Stimulated activated CD8-positive, alpha-beta memory T cell treated with anti-CD3 and anti-CD28 coated beads, Interleukin-15, amount 100 ng/mL, for 1 hour (primary cell): ENCODE measurements around the gene MDGA2.

Experiments used
- DNase-seq: peaks from one replicate; pipeline ENCODE4 v3.0.0-alpha.2; 2020; ENCODE audit warnings: low read depth

The MDGA2 gene

GRCh38 chr14:47619392-47619791 lies 56.0 kb downstream of the MDGA2 start:
- DNase-seq = no peak

- DNase-seq = no peak
Measured at GRCh38 chr14:47606566-47606965, 68.8 kb downstream of the MDGA2 start.

GRCh38 chr14:47596860-47597259 lies 78.5 kb downstream of the MDGA2 start:
- DNase-seq = no peak

GRCh38 chr14:47596232-47596631 lies 79.2 kb downstream of the MDGA2 start:
- DNase-seq = no peak

- no peak for DNase-seq
Measured at GRCh38 chr14:47595552-47595951, 79.9 kb downstream of the MDGA2 start.

GRCh38 chr14:47590767-47591495 lies 84.5 kb downstream of the MDGA2 start:
- no peak for DNase-seq

- no peak for DNase-seq
Measured at GRCh38 chr14:47585447-47585846, 90.0 kb downstream of the MDGA2 start.

- DNase-seq = no peak
Measured at GRCh38 chr14:47567273-47567672, 108.1 kb downstream of the MDGA2 start.

GRCh38 chr14:47557894-47558293 lies 117.5 kb downstream of the MDGA2 start:
- no peak for DNase-seq

GRCh38 chr14:47555333-47555732 lies 120.1 kb downstream of the MDGA2 start:
- no peak for DNase-seq

GRCh38 chr14:47549886-47550285 lies 125.5 kb downstream of the MDGA2 start:
- no peak for DNase-seq

- no peak for DNase-seq
Measured at GRCh38 chr14:47543459-47543858, 131.9 kb downstream of the MDGA2 start.

GRCh38 chr14:47541662-47542061 lies 133.7 kb downstream of the MDGA2 start:
- no peak for DNase-seq

GRCh38 chr14:47539031-47539461 lies 136.4 kb downstream of the MDGA2 start:
- DNase-seq = no peak

GRCh38 chr14:47536341-47536740 lies 139.1 kb downstream of the MDGA2 start:
- DNase-seq = no peak

GRCh38 chr14:47526591-47527244 lies 148.7 kb downstream of the MDGA2 start:
- DNase-seq = no peak

- no peak for DNase-seq
Measured at GRCh38 chr14:47524524-47524923, 150.9 kb downstream of the MDGA2 start.

- DNase-seq = no peak
Measured at GRCh38 chr14:47520382-47520781, 155.0 kb downstream of the MDGA2 start.

- no peak for DNase-seq
Measured at GRCh38 chr14:47511829-47512228, 163.6 kb downstream of the MDGA2 start.

- no peak for DNase-seq
Measured at GRCh38 chr14:47509957-47510356, 165.4 kb downstream of the MDGA2 start.

GRCh38 chr14:47507861-47508260 lies 167.5 kb downstream of the MDGA2 start:
- no peak for DNase-seq

GRCh38 chr14:47500369-47500768 lies 175.0 kb downstream of the MDGA2 start:
- no peak for DNase-seq

- DNase-seq = no peak
Measured at GRCh38 chr14:47490766-47491165, 184.6 kb downstream of the MDGA2 start.

GRCh38 chr14:47490353-47490752 lies 185.1 kb downstream of the MDGA2 start:
- DNase-seq = no peak
